Suprapubic skin (tissue), 4 donors: ENCODE measurements around the gene GRAMD4.

Experiments used
- EP300 ChIP-seq: sonication (generic); formaldehyde crosslinking; IDR thresholded peaks from one replicate; pipeline ENCODE4 v1.6.1; 2017; ENCODE audit warnings: antibody characterized with exemption
- POLR2A ChIP-seq, 2 donors: fragments of 450-650 bp; IDR thresholded peaks; one replicate each; pipeline ENCODE4 v1.6.1; 2017; ENCODE audit warnings: antibody characterized with exemption in 2 of 2, mild to moderate bottlenecking in 2 of 2, moderate library complexity in 2 of 2
- POLR2AphosphoS5 ChIP-seq, 3 donors: sonication (generic); formaldehyde crosslinking; IDR thresholded peaks; one replicate each; pipeline ENCODE4 v1.6.1; 2017; ENCODE audit warnings: antibody characterized with exemption in 3 of 3
- TF ChIP-seq, protein P1 (sequence below), 2 donors: fragments of 200-600 bp in 1 of 2; fragments of 450-650 bp in 1 of 2; sonication (generic) in 1 of 2; IDR thresholded peaks; one replicate each; pipeline ENCODE4 v1.5.1; 2016 to 2019; ENCODE audit warnings: antibody characterized with exemption in 2 of 2, mild to moderate bottlenecking in 1 of 2, moderate library complexity in 1 of 2

DNA sequence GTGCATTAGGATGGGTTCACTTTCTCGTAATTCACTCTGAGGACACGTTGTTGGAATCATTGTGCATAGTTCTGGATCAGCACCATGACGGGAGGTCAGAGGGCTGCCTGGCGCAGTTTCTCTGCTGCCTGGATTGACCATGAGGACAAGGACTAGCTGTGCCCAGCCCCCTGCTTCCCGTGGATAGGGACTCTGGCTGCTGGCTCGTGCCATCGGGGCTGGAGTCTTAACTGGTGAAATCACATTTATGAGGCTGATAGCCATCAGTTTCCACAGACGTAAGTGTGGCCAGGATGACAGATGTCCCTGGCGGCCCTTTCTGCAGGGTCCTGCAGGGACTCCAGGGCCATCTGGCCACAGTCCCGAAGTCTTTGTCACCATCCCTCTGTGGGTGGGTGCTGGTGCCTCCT, 24.1 kb upstream of the GRAMD4 start:
- TF ChIP-seq, protein P1, sequence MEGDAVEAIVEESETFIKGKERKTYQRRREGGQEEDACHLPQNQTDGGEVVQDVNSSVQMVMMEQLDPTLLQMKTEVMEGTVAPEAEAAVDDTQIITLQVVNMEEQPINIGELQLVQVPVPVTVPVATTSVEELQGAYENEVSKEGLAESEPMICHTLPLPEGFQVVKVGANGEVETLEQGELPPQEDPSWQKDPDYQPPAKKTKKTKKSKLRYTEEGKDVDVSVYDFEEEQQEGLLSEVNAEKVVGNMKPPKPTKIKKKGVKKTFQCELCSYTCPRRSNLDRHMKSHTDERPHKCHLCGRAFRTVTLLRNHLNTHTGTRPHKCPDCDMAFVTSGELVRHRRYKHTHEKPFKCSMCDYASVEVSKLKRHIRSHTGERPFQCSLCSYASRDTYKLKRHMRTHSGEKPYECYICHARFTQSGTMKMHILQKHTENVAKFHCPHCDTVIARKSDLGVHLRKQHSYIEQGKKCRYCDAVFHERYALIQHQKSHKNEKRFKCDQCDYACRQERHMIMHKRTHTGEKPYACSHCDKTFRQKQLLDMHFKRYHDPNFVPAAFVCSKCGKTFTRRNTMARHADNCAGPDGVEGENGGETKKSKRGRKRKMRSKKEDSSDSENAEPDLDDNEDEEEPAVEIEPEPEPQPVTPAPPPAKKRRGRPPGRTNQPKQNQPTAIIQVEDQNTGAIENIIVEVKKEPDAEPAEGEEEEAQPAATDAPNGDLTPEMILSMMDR (IDR thresholded peaks at IDR 0.05), result no peak
- no peak for TF ChIP-seq POLR2AphosphoS5 (IDR thresholded peaks at IDR 0.05)
- TF ChIP-seq POLR2A (IDR thresholded peaks at IDR 0.05), result no peak
- TF ChIP-seq EP300, result no peak
